Measurements from ENCODE around the gene RAX.

RAX gene

GRCh38 chr18:59222341-59222740 is 50.9 kb downstream of the RAX start:
- no peak overlapping the region for H3K27ac ChIP-seq
- DNase-seq (ENCODE audit: low spot score): no peak
- no peak for TF ChIP-seq CTCF (conservative IDR thresholded peaks at IDR 0.05; ENCODE audit: low read depth)
- POLR2A ChIA-PET (ENCODE audit: low non-redundant PET): no interaction called here
- CTCF ChIA-PET: interaction anchor here (0.7 to 1.2 kb wide), 3 partner anchors 69 to 180 kb away, joined by 3 read pairs; no protein-coding TSS in a partner anchor

GRCh38 chr18:59220784-59221765 is 52.2 kb downstream of the RAX start:
- no peak overlapping the region for H3K27ac ChIP-seq
- no peak for DNase-seq (ENCODE audit: low spot score)
- ChIA-PET POLR2A (ENCODE audit: low non-redundant PET) (no interaction called here), CTCF (interaction anchor here (0.9 kb wide), 1 partner anchor 181 kb away, joined by 3 read pairs; no protein-coding TSS in a partner anchor)
- TF ChIP-seq CTCF (conservative IDR thresholded peaks at IDR 0.05; ENCODE audit: low read depth): no peak

GRCh38 chr18:59220164-59220783 is 53.0 kb downstream of the RAX start:
- TF ChIP-seq CTCF (conservative IDR thresholded peaks at IDR 0.05; ENCODE audit: low read depth): no peak
- H3K27ac ChIP-seq: no peak overlapping the region
- no peak for DNase-seq (ENCODE audit: low spot score)
- POLR2A ChIA-PET (ENCODE audit: low non-redundant PET): no interaction called here
- CTCF ChIA-PET: no interaction called here

GRCh38 chr18:59219672-59220163 is 53.5 kb downstream of the RAX start, which contains the start of gene GRP:
GRP (plus strand) TSS chr18:59220158; CDS start chr18:59220266, 108 bp downstream.
- ChIA-PET CTCF (no interaction called here), POLR2A (ENCODE audit: low non-redundant PET) (no interaction called here)
- no peak within 1 kb of the TSS for H3K27ac ChIP-seq
- DNase-seq (ENCODE audit: low spot score): no peak
- no peak for TF ChIP-seq CTCF (conservative IDR thresholded peaks at IDR 0.05; ENCODE audit: low read depth)

GRCh38 chr18:59218018-59218417 is 55.2 kb downstream of the RAX start:
- DNase-seq (ENCODE audit: low spot score): no peak
- CTCF ChIA-PET: no interaction called here
- no peak overlapping the region for H3K27ac ChIP-seq
- POLR2A ChIA-PET (ENCODE audit: low non-redundant PET): no interaction called here
- no peak for TF ChIP-seq CTCF (conservative IDR thresholded peaks at IDR 0.05; ENCODE audit: low read depth)

Measured in RWPE1 (cell line).